ENCODE data around the gene CCL1. TPM values are rescaled to one million over a fixed set of nuclear protein-coding genes. Genes with fewer than 3 reads are reported as not detected.

Gene CCL1
- total RNA-seq, 4 donors from 2014 or later = not detected

DNA sequence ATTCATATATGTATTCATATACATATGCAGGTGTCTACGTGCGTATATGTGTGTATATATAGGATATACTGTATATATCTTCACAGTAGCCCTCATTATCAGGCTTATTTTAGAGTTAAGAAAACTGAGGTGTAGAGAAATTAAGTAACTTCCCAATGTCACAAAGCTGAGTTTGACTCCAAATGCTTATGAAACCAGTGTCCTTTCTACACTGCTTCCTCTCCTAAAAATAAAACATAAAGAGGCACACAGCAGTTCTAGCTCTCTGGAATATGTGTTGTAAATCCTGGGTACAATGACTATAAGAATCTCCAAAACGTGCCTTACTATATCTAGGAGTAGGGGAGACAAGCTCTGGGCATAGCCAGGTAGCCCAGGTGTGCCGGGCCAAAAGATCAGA, 40.0 kb upstream of the CCL1 start:
- Histone ChIP-seq H3K4me1 (no peaks in the 10 kb centered on the region), H3K36me3 (no peaks in the 10 kb centered on the region), H3K9me3 (no peaks in the 10 kb centered on the region), H3K27me3 (no peaks in the 10 kb centered on the region), H3K27ac (no peak overlapping the region), H3K4me3 (no peak overlapping the region)
- no peak for TF ChIP-seq POLR2A (IDR thresholded peaks at IDR 0.05)
- TF ChIP-seq, protein P1, sequence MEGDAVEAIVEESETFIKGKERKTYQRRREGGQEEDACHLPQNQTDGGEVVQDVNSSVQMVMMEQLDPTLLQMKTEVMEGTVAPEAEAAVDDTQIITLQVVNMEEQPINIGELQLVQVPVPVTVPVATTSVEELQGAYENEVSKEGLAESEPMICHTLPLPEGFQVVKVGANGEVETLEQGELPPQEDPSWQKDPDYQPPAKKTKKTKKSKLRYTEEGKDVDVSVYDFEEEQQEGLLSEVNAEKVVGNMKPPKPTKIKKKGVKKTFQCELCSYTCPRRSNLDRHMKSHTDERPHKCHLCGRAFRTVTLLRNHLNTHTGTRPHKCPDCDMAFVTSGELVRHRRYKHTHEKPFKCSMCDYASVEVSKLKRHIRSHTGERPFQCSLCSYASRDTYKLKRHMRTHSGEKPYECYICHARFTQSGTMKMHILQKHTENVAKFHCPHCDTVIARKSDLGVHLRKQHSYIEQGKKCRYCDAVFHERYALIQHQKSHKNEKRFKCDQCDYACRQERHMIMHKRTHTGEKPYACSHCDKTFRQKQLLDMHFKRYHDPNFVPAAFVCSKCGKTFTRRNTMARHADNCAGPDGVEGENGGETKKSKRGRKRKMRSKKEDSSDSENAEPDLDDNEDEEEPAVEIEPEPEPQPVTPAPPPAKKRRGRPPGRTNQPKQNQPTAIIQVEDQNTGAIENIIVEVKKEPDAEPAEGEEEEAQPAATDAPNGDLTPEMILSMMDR (IDR thresholded peaks at IDR 0.05) = no peak
- DNase-seq = no peak

DNA sequence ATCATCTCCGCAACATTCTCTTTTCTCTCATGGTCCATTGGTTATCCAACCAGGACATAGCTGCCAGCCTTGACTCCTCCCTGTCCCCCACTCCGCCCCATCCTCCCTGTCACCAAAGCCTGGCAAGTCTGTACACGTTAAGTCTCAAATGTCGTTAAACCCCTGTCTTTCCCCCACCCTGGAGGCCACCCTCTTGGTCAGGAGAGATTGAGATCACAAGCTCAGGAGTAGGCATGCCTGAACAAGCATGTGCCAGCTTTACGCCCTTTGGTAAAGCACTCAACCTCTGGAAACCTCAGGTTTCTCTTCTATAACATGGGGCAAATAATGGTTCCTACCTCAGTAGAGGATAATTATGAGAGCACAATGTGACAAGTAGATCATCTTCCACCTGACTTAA, 38.1 kb upstream of the CCL1 start:
- Histone ChIP-seq H3K27ac (no peak overlapping the region), H3K36me3 (no peaks in the 10 kb centered on the region), H3K9me3 (no peaks in the 10 kb centered on the region), H3K4me3 (no peak overlapping the region), H3K27me3 (no peaks in the 10 kb centered on the region), H3K4me1 (no peaks in the 10 kb centered on the region)
- TF ChIP-seq, protein P1 (IDR thresholded peaks at IDR 0.05) = no peak
- TF ChIP-seq POLR2A (IDR thresholded peaks at IDR 0.05) = no peak
- DNase-seq = no peak

DNA sequence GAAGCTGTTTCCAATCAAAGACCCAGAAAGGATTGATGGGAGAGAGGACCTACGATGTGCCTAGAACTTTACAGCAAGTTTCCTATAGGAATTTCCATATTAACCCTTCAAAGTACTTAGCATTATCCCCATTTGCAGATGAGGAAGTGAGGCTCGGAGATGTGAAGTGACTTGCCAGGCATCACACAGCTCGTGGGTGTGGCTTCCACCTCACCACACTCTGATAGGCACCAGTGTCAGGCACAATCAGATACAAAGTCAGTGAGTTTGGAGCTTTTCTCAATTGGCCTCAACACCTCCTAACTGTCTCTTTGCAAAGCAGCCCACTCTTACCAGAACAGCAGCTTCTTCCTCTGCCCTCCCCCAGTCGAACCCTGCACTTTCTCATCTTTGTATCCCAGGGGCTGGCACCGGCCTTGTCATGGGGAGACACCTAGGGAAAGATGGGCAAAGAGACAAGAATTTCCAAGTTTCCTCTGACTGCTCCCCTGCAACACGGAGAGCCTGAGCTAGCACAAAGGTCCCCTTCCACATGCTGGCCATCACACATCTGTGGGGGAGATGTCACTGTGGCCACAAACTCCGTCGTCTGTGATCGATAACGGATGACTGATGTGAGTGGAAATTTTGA, 37.4 kb upstream of the CCL1 start:
- Histone ChIP-seq H3K4me1 (no peaks in the 10 kb centered on the region), H3K27me3 (no peaks in the 10 kb centered on the region), H3K4me3 (no peak overlapping the region), H3K9me3 (no peaks in the 10 kb centered on the region), H3K36me3 (no peaks in the 10 kb centered on the region), H3K27ac (no peak overlapping the region)
- no peak for TF ChIP-seq POLR2A (IDR thresholded peaks at IDR 0.05)
- TF ChIP-seq, protein P1 (IDR thresholded peaks at IDR 0.05) = no peak
- no peak for DNase-seq

DNA sequence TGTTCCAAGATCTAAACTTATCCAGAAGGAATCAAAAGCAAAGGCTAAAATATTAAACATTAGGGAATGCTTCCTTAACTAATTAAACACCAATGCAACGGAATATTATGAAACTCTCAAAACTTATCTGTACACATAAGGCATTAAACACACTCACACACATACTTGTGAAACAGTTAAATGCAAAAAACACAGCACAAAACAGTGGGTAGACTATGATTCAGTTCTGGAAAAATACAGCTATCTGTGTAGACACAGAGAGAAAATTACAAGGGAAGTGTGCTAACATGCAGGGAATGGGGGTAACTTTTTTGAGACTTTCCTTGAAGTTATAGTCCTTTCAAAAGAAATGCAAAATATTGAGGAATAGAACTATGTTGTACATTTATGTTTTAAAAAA, 36.7 kb upstream of the CCL1 start:
- TF ChIP-seq POLR2A (IDR thresholded peaks at IDR 0.05) = no peak
- TF ChIP-seq, protein P1 (IDR thresholded peaks at IDR 0.05) = no peak
- Histone ChIP-seq H3K36me3 (no peaks in the 10 kb centered on the region), H3K4me3 (no peak overlapping the region), H3K9me3 (no peaks in the 10 kb centered on the region), H3K4me1 (no peaks in the 10 kb centered on the region), H3K27ac (no peak overlapping the region), H3K27me3 (no peaks in the 10 kb centered on the region)
- no peak for DNase-seq

DNA sequence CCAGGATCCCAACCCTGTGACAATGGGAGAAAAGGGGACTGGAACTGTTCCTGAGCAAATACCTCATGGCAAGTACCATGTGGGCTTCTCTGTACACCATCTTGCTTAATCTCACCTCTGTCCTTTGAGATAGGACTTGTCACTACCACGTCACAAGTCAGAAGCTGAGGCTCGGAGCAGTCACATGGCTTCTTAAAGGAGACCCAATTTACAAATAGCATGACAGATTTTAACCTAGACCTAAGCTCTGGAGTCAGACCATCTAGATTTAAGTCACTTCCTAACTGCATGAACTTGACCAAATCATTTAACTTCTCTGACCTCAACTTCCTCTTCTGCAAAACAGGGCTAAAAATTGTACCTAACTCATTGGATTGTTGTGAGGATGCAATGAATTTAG, 36.0 kb upstream of the CCL1 start:
- H3K4me1 ChIP-seq = no peaks in the 10 kb centered on the region
- no peaks in the 10 kb centered on the region for H3K36me3 ChIP-seq
- TF ChIP-seq, protein P1 (IDR thresholded peaks at IDR 0.05) = no peak
- TF ChIP-seq POLR2A (IDR thresholded peaks at IDR 0.05) = no peak
- H3K9me3 ChIP-seq = no peaks in the 10 kb centered on the region
- H3K4me3 ChIP-seq = no peak overlapping the region
- no peak overlapping the region for H3K27ac ChIP-seq
- DNase-seq = no peak
- no peaks in the 10 kb centered on the region for H3K27me3 ChIP-seq

DNA sequence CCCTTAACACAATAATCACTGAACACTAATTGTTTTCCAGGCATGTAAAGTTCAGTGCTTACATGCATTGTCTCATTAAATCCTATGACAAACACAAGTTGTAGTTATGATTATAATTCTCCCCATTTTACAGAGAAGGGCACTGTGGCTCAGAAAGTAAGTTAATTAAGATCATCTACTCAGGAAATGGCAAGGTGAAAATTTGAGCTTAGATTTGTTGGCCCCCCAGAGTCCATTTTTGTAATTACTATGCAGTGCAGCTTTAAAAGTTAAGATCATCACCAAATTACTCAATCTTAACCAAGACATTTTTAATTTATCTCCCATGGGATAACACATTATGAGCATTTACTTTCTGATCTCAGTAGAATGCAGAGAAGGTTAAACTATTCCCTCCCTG, 34.2 kb upstream of the CCL1 start:
- H3K4me3 ChIP-seq = no peak overlapping the region
- no peaks in the 10 kb centered on the region for H3K4me1 ChIP-seq
- H3K9me3 ChIP-seq = no peaks in the 10 kb centered on the region
- DNase-seq = no peak
- TF ChIP-seq POLR2A (IDR thresholded peaks at IDR 0.05) = no peak
- TF ChIP-seq, protein P1 (IDR thresholded peaks at IDR 0.05) = no peak
- no peak overlapping the region for H3K27ac ChIP-seq
- H3K36me3 ChIP-seq = no peaks in the 10 kb centered on the region
- H3K27me3 ChIP-seq = no peaks in the 10 kb centered on the region

All from Peyer's patch (tissue), 4 donors.